ENCODE results near the gene MAS1L. TPM values are rescaled to one million over a fixed set of nuclear protein-coding genes. Genes with fewer than 3 reads are reported as not detected.

Gene MAS1L
- total RNA-seq, 2 experiments from 2014 or later = not detected

DNA sequence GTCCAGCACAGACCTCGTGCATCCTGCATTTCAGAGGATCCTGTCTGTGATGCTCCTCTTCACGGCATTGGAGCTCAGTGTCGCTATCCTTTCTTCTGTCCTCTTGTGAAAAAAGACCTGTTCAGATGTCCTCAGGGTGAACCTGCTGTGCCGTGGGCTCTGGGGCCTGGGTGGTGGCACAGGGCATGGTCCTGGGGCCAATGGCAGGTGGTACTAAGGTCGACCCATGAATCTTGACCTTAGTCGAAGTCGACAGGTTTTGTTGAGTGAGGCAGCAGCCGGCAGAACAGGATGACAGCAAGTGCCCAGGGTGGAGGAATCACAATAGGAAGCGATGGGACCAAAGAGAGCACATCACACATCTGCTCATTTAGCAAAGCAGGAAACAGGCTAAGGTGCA, 22.0 kb upstream of the MAS1L start:
- H3K36me3 ChIP-seq (ENCODE audit: insufficient read depth, low read length) = no peaks in the 10 kb centered on the region
- Mint-ChIP-seq H3K27ac (no peak overlapping the region), H3K9me3 (no peaks in the 10 kb centered on the region), H3K36me3 (ENCODE audit: low read depth) (no peaks in the 10 kb centered on the region), H3K4me3 (no peak overlapping the region), H3K4me1 (ENCODE audit: low read depth) (no peaks in the 10 kb centered on the region), H3K27me3 (peaks cover 20% of the 10 kb centered on the region)
- CTCF ChIA-PET = no interaction called here
- POLR2A ChIA-PET = no interaction called here
- TF ChIP-seq, protein P1, sequence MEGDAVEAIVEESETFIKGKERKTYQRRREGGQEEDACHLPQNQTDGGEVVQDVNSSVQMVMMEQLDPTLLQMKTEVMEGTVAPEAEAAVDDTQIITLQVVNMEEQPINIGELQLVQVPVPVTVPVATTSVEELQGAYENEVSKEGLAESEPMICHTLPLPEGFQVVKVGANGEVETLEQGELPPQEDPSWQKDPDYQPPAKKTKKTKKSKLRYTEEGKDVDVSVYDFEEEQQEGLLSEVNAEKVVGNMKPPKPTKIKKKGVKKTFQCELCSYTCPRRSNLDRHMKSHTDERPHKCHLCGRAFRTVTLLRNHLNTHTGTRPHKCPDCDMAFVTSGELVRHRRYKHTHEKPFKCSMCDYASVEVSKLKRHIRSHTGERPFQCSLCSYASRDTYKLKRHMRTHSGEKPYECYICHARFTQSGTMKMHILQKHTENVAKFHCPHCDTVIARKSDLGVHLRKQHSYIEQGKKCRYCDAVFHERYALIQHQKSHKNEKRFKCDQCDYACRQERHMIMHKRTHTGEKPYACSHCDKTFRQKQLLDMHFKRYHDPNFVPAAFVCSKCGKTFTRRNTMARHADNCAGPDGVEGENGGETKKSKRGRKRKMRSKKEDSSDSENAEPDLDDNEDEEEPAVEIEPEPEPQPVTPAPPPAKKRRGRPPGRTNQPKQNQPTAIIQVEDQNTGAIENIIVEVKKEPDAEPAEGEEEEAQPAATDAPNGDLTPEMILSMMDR (IDR thresholded peaks at IDR 0.05) = no peak
- H3K9me3 ChIP-seq (ENCODE audit: control insufficient read depth in 1 of 2, insufficient read depth in 1 of 2, low read length in 2 of 2) = no peaks in the 10 kb centered on the region
- H3K27ac ChIP-seq (ENCODE audit: low read depth in 1 of 2, low read length in 2 of 2) = no peak overlapping the region
- H3K27me3 ChIP-seq (ENCODE audit: control insufficient read depth in 1 of 2, insufficient read depth in 2 of 2, low read length in 2 of 2) = peaks cover 0 to 2% of the 10 kb centered on the region in 2 experiments
- intact Hi-C loops (cut with DNase I, micrococcal nuclease) = no loop called here
- H3K4me1 ChIP-seq (ENCODE audit: insufficient read depth, low read length) = no peaks in the 10 kb centered on the region
- no peak overlapping the region for H3K4me3 ChIP-seq (ENCODE audit: low read length)
- no peak for DNase-seq
- no peak for ATAC-seq (ENCODE audit: poor library complexity)

DNA sequence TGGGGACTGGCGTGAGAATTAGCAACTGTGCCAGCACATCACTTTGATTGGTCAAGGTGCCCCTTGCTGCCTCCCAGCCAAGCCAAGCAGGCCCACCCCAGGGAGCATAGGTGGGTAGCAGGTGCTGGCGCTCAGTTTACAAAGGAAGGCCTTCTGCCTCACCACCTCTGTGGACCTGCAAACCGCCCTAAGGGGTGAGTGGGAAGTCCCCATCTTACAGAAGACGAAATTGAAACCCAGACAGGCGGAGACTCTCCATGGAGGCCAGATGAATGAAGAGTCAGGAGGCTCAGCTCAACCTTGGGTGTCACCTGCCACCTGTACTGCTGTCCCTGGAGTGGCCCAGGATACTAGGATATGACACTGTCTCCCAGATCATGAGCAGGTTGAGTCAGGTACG, 21.5 kb upstream of the MAS1L start:
- no peaks in the 10 kb centered on the region for H3K36me3 ChIP-seq (ENCODE audit: insufficient read depth, low read length)
- no peak overlapping the region for H3K27ac ChIP-seq (ENCODE audit: low read depth in 1 of 2, low read length in 2 of 2)
- no peak for DNase-seq
- intact Hi-C loops (cut with DNase I, micrococcal nuclease) = no loop called here
- no peaks in the 10 kb centered on the region for H3K9me3 ChIP-seq (ENCODE audit: control insufficient read depth in 1 of 2, insufficient read depth in 1 of 2, low read length in 2 of 2)
- no peak overlapping the region for H3K4me3 ChIP-seq (ENCODE audit: low read length)
- Mint-ChIP-seq H3K36me3 (ENCODE audit: low read depth) (no peaks in the 10 kb centered on the region), H3K4me1 (ENCODE audit: low read depth) (no peaks in the 10 kb centered on the region), H3K4me3 (no peak overlapping the region), H3K27ac (no peak overlapping the region), H3K9me3 (no peaks in the 10 kb centered on the region), H3K27me3 (peaks cover 23% of the 10 kb centered on the region)
- TF ChIP-seq, protein P1 (IDR thresholded peaks at IDR 0.05) = no peak
- ATAC-seq (ENCODE audit: poor library complexity) = no peak
- POLR2A ChIA-PET = no interaction called here
- no peaks in the 10 kb centered on the region for H3K4me1 ChIP-seq (ENCODE audit: insufficient read depth, low read length)
- CTCF ChIA-PET = no interaction called here
- H3K27me3 ChIP-seq (ENCODE audit: control insufficient read depth in 1 of 2, insufficient read depth in 2 of 2, low read length in 2 of 2) = peaks cover 0 to 2% of the 10 kb centered on the region in 2 experiments

DNA sequence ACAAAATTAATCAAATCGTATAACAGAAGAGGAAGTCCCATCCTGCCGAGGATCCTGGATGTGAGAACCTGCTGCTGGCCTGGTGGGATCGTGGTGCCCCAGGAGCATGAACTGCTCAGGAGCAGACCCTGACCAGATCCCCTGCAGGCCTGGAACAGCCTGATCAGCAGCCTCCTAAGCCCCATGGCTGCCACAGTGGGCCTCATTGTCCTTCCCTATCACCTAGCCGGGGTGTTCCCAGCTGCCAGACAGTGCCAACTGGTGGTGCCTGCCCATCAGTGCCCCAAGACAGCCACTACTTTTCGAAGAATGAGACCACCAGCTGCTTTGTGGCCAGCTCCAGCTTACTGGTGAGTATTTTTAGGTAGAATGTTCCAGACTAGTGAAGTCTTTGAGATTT, 19.6 kb upstream of the MAS1L start:
- TF ChIP-seq, protein P1 (IDR thresholded peaks at IDR 0.05) = no peak
- Histone ChIP-seq H3K4me3 (ENCODE audit: low read length) (no peak overlapping the region), H3K4me1 (ENCODE audit: insufficient read depth, low read length) (no peaks in the 10 kb centered on the region), H3K9me3 (ENCODE audit: control insufficient read depth in 1 of 2, insufficient read depth in 1 of 2, low read length in 2 of 2) (no peaks in the 10 kb centered on the region), H3K36me3 (ENCODE audit: insufficient read depth, low read length) (no peaks in the 10 kb centered on the region), H3K27ac (ENCODE audit: low read depth in 1 of 2, low read length in 2 of 2) (no peak overlapping the region), H3K27me3 (ENCODE audit: control insufficient read depth in 1 of 2, insufficient read depth in 2 of 2, low read length in 2 of 2) (peaks cover 0 to 2% of the 10 kb centered on the region in 2 experiments)
- intact Hi-C loops (cut with DNase I, micrococcal nuclease) = no loop called here
- ChIA-PET POLR2A (no interaction called here), CTCF (no interaction called here)
- no peaks in the 10 kb centered on the region for H3K9me3 Mint-ChIP-seq
- H3K4me1 Mint-ChIP-seq (ENCODE audit: low read depth) = no peaks in the 10 kb centered on the region
- DNase-seq = no peak
- no peak for ATAC-seq (ENCODE audit: poor library complexity)
- H3K27ac Mint-ChIP-seq = no peak overlapping the region
- H3K4me3 Mint-ChIP-seq = no peak overlapping the region
- H3K27me3 Mint-ChIP-seq = peaks cover 38% of the 10 kb centered on the region
- H3K36me3 Mint-ChIP-seq (ENCODE audit: low read depth) = no peaks in the 10 kb centered on the region
